GM19043 (cell line): Measurements from ENCODE around the gene PRR30.
A peak's percentile ranks its signal among the peaks of the same experiment; 100 is the strongest.

Source experiments
- ATAC-seq: cut with Tn5 transposase; IDR thresholded peaks from one replicate; pipeline ENCODE4 v1.9.1; 2021; ENCODE audit warnings: low read depth; ENCODE audit not compliant: unreplicated experiment

PRR30 gene

GRCh38 chr2:27155069-27155520 lies 15.9 kb upstream of the PRR30 start:
- no peak for ATAC-seq

GRCh38 chr2:27154488-27154887 lies 15.3 kb upstream of the PRR30 start:
- ATAC-seq = no peak

- ATAC-seq = no peak
These were observed 13.7 kb upstream of the PRR30 start for GRCh38 chr2:27152796-27153464.

GRCh38 chr2:27152102-27152795 lies 13.0 kb upstream of the PRR30 start:
- no peak for ATAC-seq

GRCh38 chr2:27150639-27151230 lies 11.5 kb upstream of the PRR30 start:
- no peak for ATAC-seq

- no peak for ATAC-seq
These were observed 10.6 kb upstream of the PRR30 start for GRCh38 chr2:27149570-27150405.

GRCh38 chr2:27148801-27149439 lies 9.7 kb upstream of the PRR30 start, which contains the start of gene TCF23:
TCF23 (plus strand) TSS chr2:27149004; CDS start chr2:27149134, 130 bp downstream.
- ATAC-seq = no peak

GRCh38 chr2:27147935-27148334 lies 8.7 kb upstream of the PRR30 start:
- ATAC-seq = no peak

GRCh38 chr2:27145682-27146081 lies 6.5 kb upstream of the PRR30 start:
- ATAC-seq = no peak

- no peak for ATAC-seq
These were observed 4.1 kb upstream of the PRR30 start for GRCh38 chr2:27143285-27143684.

GRCh38 chr2:27138111-27138510 lies 1.1 kb downstream of the PRR30 start:
- ATAC-seq = no peak

- ATAC-seq = no peak
These were observed 1.8 kb downstream of the PRR30 start for GRCh38 chr2:27137322-27137935.

- ATAC-seq = no peak
These were observed 2.5 kb downstream of the PRR30 start for GRCh38 chr2:27136751-27137150.

GRCh38 chr2:27135478-27135955 lies 3.7 kb downstream of the PRR30 start:
- ATAC-seq = no peak

- no peak for ATAC-seq
These were observed 4.3 kb downstream of the PRR30 start for GRCh38 chr2:27134781-27135477.

GRCh38 chr2:27133905-27134780 lies 5.1 kb downstream of the PRR30 start, which contains the start of gene PREB:
PREB (minus strand) TSS chr2:27134636; CDS start chr2:27134421, 215 bp downstream.
- ATAC-seq = peak; percentile 78

GRCh38 chr2:27133195-27133875 lies 5.9 kb downstream of the PRR30 start:
- ATAC-seq = no peak

GRCh38 chr2:27131429-27131828 lies 7.8 kb downstream of the PRR30 start:
- ATAC-seq = no peak
